HCT116 (cell line): Measurements from ENCODE around the gene RGPD3.

Source experiments
- CTCF ChIP-seq, 3 experiments: fragments of 200-600 bp in 1 of 3; sonication (generic) in 1 of 3; IDR thresholded peaks in 2 of 3; conservative IDR thresholded peaks in 1 of 3; 2 replicates each; pipeline ENCODE4 v1.5.1; 2012 to 2017; ENCODE audit warnings: low read depth in 2 of 3, low read length in 2 of 3, antibody characterized with exemption in 1 of 3, borderline replicate concordance in 1 of 3, control low read depth in 1 of 3, mild to moderate bottlenecking in 1 of 3, mixed read lengths in 1 of 3, mixed run types in 1 of 3, moderate library complexity in 1 of 3; ENCODE audit not compliant: insufficient read depth in 1 of 3
- EZH2 ChIP-seq: fragments of 200-600 bp; sonication (generic); IDR thresholded peaks from 2 replicates; pipeline ENCODE4 v1.6.1; 2017; ENCODE audit warnings: antibody characterized with exemption, mixed run types
- MAX ChIP-seq: IDR thresholded peaks from 2 replicates; pipeline ENCODE4 v1.6.1; 2012
- POLR2A ChIP-seq: IDR thresholded peaks from 2 replicates; pipeline ENCODE4 v1.7.0; 2011; ENCODE audit warnings: borderline replicate concordance; ENCODE audit not compliant: insufficient read depth, insufficient read length; ENCODE audit errors: extremely low read depth
- POLR2AphosphoS5 ChIP-seq: IDR thresholded peaks from 2 replicates; pipeline ENCODE4 v1.6.1; 2011; ENCODE audit warnings: mild to moderate bottlenecking, low read depth, low read length, moderate library complexity
- REST ChIP-seq: IDR thresholded peaks from 2 replicates; pipeline ENCODE4 v1.6.1; 2012; ENCODE audit warnings: low read depth

GRCh38 chr2:106516864-106517263, 48.7 kb upstream of the RGPD3 start:
- TF ChIP-seq MAX: no peak
- no peak for TF ChIP-seq EZH2
- no peak for TF ChIP-seq CTCF (IDR thresholded peaks at IDR 0.05 in 2 of 3, conservative IDR thresholded peaks at IDR 0.05 in 1 of 3; ENCODE audit: borderline replicate concordance in 1 of 3, insufficient read depth in 1 of 3, low read depth in 2 of 3, low read length in 2 of 3)
- TF ChIP-seq POLR2AphosphoS5: no peak
- no peak for TF ChIP-seq POLR2A
- no peak for TF ChIP-seq REST
